ENCODE data around the gene SMOC2.

DNA sequence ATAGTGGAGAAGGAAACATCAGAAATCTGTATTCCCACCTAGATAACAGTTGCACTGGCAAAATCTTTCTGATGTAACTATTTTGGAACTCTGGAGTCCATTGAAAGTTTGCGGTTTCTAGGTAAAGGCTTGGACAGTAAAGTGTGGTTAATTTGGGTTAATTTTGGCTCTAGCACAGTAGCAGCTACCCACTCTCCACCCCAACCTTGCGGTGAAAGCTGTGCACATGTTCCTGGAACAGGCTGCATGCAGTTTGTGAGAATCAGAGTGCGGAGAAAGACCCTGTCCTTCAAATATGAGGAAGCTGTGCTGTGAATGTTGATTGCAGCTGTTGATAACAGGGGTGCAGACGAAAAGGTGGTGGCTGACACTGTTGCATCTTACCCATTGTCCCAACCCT, 38.4 kb downstream of the SMOC2 start:
- TF ChIP-seq EGR1 (IDR thresholded peaks at IDR 0.05) (no peak), CEBPB (IDR thresholded peaks at IDR 0.05) (no peak), NFIC (IDR thresholded peaks at IDR 0.05) (no peak), FOXM1 (IDR thresholded peaks at IDR 0.05; ENCODE audit: borderline replicate concordance, low read depth) (no peak), TCF12 (IDR thresholded peaks at IDR 0.05; ENCODE audit: low read depth) (no peak), YY1 (IDR thresholded peaks at IDR 0.05; ENCODE audit: low read depth) (no peak), EP300 (IDR thresholded peaks at IDR 0.05; ENCODE audit: borderline replicate concordance) (no peak), ZBTB7A (IDR thresholded peaks at IDR 0.05; ENCODE audit: low read depth) (no peak), TEAD4 (IDR thresholded peaks at IDR 0.05) (no peak), TAF1 (IDR thresholded peaks at IDR 0.05; ENCODE audit: low read depth) (no peak)
- TF ChIP-seq, protein P1, sequence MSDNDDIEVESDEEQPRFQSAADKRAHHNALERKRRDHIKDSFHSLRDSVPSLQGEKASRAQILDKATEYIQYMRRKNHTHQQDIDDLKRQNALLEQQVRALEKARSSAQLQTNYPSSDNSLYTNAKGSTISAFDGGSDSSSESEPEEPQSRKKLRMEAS (IDR thresholded peaks at IDR 0.05), result no peak
